GM13977 (cell line): ENCODE data around the gene OSCAR.

Experiments
- DNase-seq: peaks from one replicate; pipeline ENCODE4 v3.0.0; 2012; ENCODE audit warnings: low spot score
- in situ Hi-C: fragments of 300-500 bp; cut with MboI; formaldehyde crosslinking; loops from one replicate; pipeline ENCODE4 v1.12.0; 2022; ENCODE audit warnings: low sequenced_read_pairs, low pct_unique_long_range_greater_than_20kb, mixed read lengths, inconsistent platforms; ENCODE audit not compliant: unreplicated experiment
- TF ChIP-seq, protein P1 (sequence below): IDR thresholded peaks from 2 replicates; pipeline ENCODE4 v1.5.1; 2012; ENCODE audit warnings: mild to moderate bottlenecking, control low read depth; ENCODE audit not compliant: insufficient read depth; ENCODE audit errors: extremely low read depth, missing control alignments

The OSCAR gene

GRCh38 chr19:54062643-54063042 lies 38.0 kb downstream of the OSCAR start:
- DNase-seq: peak; percentile 2
- TF ChIP-seq, protein P1, sequence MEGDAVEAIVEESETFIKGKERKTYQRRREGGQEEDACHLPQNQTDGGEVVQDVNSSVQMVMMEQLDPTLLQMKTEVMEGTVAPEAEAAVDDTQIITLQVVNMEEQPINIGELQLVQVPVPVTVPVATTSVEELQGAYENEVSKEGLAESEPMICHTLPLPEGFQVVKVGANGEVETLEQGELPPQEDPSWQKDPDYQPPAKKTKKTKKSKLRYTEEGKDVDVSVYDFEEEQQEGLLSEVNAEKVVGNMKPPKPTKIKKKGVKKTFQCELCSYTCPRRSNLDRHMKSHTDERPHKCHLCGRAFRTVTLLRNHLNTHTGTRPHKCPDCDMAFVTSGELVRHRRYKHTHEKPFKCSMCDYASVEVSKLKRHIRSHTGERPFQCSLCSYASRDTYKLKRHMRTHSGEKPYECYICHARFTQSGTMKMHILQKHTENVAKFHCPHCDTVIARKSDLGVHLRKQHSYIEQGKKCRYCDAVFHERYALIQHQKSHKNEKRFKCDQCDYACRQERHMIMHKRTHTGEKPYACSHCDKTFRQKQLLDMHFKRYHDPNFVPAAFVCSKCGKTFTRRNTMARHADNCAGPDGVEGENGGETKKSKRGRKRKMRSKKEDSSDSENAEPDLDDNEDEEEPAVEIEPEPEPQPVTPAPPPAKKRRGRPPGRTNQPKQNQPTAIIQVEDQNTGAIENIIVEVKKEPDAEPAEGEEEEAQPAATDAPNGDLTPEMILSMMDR: no peak
- in situ Hi-C loops: no loop called here

DNA sequence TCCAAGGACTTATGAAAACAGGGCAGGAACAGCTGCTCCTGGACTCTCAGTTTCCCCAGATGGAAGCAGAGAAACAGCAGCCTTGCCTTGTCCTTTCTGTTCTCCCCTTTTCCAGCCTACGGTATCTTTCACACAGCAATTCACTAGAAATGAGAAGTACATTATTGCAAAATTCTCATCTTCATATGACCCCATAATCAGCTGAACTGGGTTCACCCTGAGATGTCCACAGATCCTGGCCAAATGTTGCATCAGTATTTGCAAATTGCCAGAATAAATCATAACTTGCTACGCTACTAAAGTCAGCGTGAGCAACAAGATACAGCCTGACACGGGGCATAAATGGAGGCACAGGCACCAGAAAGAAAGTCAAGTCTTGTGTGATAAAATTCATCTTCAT lies 53.0 kb downstream of the OSCAR start:
- TF ChIP-seq, protein P1: no peak
- in situ Hi-C loops: no loop called here
- peak; percentile 1 for DNase-seq

- TF ChIP-seq, protein P1: no peak
- in situ Hi-C loops: no loop called here
- DNase-seq: no peak
Observed at GRCh38 chr19:54045771-54046170, 54.8 kb downstream of the OSCAR start.
